HFFc6 (cell line): ENCODE results near the gene RPS6KA2. TPM values are rescaled to one million over a fixed set of nuclear protein-coding genes. Genes with fewer than 3 reads are reported as not detected.
A peak's percentile ranks its signal among the peaks of the same experiment; 100 is the strongest.

Experiments used
- DNase-seq: peaks from one replicate; pipeline ENCODE4 v3.0.0-alpha.2; 2018
- H3K27ac Mint-ChIP-seq: 2 replicates; pipeline ENCODE4 v1.8.0; 2020; ENCODE audit warnings: mild to moderate bottlenecking, mixed read lengths
- H3K27me3 Mint-ChIP-seq: 2 replicates; pipeline ENCODE4 v1.8.0; 2021; ENCODE audit warnings: mild to moderate bottlenecking, moderate library complexity, mixed read lengths; ENCODE audit not compliant: insufficient read depth
- H3K36me3 Mint-ChIP-seq: 2 replicates; pipeline ENCODE4 v1.8.0; 2021; ENCODE audit warnings: low read depth, mixed read lengths
- H3K4me1 Mint-ChIP-seq: 2 replicates; pipeline ENCODE4 v1.8.0; 2020; ENCODE audit warnings: low read depth, mixed read lengths
- H3K4me3 Mint-ChIP-seq: 2 replicates; pipeline ENCODE4 v1.8.0; 2020; ENCODE audit warnings: mild to moderate bottlenecking, moderate library complexity, mixed read lengths
- H3K9me3 Mint-ChIP-seq: 2 replicates; pipeline ENCODE4 v1.8.0; 2020; ENCODE audit warnings: mild to moderate bottlenecking, mixed read lengths
- total RNA-seq, 6 experiments: library from RNA; stranded (reverse); fragmentation: NEBNext Ultra II Directional; extraction: Animal tissue kit (Norgen Biotek cat#: 25700); gene quantifications; 2 replicates in 1 of 6; 3 replicates in 5 of 6; pipeline ENCODE4 v1.2.3, GENCODE V29; 2021
- TF ChIP-seq, protein P1 (sequence below): fragments of 200-600 bp; sonication (generic); IDR thresholded peaks from 2 replicates; pipeline ENCODE4 v1.5.0; 2021; ENCODE audit warnings: antibody characterized with exemption, mild to moderate bottlenecking

Gene RPS6KA2
- total RNA-seq, 6 experiments from 2014 or later = 10.1 to 13.9 (median 11.9) TPM

DNA sequence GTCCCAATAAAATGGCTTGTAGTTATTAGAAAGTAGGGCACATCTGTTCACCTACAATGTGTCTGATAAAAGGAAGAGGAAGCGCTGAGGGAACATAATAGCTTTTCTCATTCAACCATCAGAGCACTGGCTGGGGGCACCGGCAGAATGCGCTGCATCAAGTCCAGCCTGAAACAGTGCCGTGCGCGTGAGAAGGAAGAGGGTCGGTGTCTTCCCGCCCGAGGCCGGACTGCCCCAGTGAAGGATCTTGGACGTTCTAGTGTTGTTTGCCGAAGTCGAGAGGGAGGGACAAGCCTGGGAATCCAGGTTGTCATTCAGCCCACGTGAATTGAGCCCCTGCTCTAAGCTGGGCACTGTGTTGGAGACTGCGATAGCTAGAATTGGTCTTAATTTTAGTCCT lies 182.6 kb downstream of the RPS6KA2 start:
- H3K27ac Mint-ChIP-seq = no peak overlapping the region
- H3K4me3 Mint-ChIP-seq = no peak overlapping the region
- DNase-seq = no peak
- H3K4me1 Mint-ChIP-seq = no peaks in the 10 kb centered on the region
- TF ChIP-seq, protein P1, sequence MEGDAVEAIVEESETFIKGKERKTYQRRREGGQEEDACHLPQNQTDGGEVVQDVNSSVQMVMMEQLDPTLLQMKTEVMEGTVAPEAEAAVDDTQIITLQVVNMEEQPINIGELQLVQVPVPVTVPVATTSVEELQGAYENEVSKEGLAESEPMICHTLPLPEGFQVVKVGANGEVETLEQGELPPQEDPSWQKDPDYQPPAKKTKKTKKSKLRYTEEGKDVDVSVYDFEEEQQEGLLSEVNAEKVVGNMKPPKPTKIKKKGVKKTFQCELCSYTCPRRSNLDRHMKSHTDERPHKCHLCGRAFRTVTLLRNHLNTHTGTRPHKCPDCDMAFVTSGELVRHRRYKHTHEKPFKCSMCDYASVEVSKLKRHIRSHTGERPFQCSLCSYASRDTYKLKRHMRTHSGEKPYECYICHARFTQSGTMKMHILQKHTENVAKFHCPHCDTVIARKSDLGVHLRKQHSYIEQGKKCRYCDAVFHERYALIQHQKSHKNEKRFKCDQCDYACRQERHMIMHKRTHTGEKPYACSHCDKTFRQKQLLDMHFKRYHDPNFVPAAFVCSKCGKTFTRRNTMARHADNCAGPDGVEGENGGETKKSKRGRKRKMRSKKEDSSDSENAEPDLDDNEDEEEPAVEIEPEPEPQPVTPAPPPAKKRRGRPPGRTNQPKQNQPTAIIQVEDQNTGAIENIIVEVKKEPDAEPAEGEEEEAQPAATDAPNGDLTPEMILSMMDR = no peak
- no peaks in the 10 kb centered on the region for H3K36me3 Mint-ChIP-seq
- H3K27me3 Mint-ChIP-seq = peaks cover 2% of the 10 kb centered on the region
- H3K9me3 Mint-ChIP-seq = no peaks in the 10 kb centered on the region

DNA sequence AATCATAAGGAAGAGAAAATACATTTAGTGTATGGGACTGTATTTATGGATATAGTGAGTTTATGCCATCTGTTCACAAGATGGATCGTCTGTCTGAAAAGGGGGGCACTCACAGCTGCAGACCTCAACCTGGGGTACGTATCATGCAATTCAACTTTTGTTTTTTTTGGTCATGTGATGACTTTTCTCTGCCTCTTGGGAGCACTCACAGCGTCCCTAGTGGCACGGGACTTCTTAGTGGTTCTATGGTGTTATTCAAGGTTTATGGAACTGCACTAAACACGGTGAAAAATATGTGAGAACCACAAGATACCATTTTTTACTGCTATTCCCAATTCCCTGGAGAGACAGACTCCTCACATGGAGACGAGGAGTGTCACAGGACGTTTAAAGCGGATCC lies 183.9 kb downstream of the RPS6KA2 start:
- TF ChIP-seq, protein P1 = peak; percentile 49
- H3K9me3 Mint-ChIP-seq = no peaks in the 10 kb centered on the region
- no peaks in the 10 kb centered on the region for H3K36me3 Mint-ChIP-seq
- H3K27me3 Mint-ChIP-seq = peaks cover 4% of the 10 kb centered on the region
- no peak overlapping the region for H3K4me3 Mint-ChIP-seq
- no peak for DNase-seq
- H3K4me1 Mint-ChIP-seq = no peaks in the 10 kb centered on the region
- H3K27ac Mint-ChIP-seq = no peak overlapping the region

DNA sequence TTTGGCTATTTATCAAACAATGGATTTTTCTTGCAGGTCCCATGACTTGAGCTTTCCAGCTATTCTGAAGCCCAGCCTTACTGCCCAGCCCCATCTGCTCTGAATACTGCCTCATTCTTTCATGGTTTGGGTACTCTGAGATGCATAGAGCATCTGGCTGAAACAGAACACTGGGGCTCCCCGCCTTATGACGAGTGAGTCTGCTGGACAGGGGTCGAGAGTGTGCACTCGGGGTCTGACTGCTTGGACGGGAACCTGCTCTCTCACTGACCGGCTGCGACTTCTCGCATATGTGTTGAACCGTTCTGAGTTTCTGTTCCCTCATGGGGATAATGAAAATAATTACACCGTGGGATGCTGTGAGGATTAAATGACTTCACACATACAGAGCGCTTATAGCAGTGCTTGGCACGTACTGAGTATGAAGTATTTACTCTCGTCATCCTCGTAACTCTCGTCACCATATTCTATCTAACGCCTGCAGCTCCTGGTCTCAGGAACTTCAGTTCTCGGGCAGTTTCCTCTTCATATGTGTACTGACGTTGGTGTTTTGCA lies 184.8 kb downstream of the RPS6KA2 start:
- TF ChIP-seq, protein P1 = no peak
- no peaks in the 10 kb centered on the region for H3K36me3 Mint-ChIP-seq

DNA sequence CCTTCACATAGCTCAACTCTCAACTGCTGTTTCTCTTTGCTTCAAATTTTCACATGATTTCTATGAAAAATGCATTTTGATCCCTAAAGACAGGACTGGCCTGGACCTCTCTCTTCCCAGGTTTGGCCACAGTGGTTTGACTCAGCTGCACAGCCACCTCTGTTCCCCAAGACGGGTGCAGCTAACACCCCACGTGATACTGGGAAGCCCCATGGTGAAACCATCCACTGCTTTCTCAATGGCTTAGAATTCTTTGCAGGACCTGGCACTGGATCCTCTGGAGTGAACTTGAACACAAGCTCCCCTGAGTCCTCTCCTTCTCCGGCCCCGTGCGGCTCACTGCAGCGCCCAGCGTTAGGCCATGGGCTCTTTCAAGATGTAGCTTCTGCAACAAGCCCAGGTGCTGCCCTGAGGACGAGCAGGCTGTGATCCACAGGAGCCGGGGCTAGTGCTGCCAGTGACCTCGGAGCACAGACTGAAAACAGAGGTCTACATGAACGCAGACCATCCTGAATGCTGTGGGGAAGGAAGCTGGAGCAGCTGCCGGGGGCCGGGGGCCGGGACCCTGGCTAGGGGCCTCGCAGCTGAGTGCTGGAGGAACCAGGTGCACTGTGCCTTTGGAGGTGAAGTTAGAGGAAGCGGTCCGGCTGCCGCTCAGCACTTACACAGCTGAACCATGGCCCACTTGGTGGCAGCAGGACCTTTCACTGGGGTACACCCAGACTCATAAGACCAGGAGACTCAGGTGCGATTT lies 185.5 kb downstream of the RPS6KA2 start:
- Mint-ChIP-seq H3K27ac (no peak overlapping the region), H3K36me3 (no peaks in the 10 kb centered on the region)
- TF ChIP-seq, protein P1 = no peak

More for the DNA sequence above, 184.8 kb downstream of the RPS6KA2 start:
- no peaks in the 10 kb centered on the region for H3K9me3 Mint-ChIP-seq
- no peak for DNase-seq
- no peaks in the 10 kb centered on the region for H3K4me1 Mint-ChIP-seq
- no peak overlapping the region for H3K27ac Mint-ChIP-seq
- peaks cover 4% of the 10 kb centered on the region for H3K27me3 Mint-ChIP-seq
- H3K4me3 Mint-ChIP-seq = no peak overlapping the region

DNA sequence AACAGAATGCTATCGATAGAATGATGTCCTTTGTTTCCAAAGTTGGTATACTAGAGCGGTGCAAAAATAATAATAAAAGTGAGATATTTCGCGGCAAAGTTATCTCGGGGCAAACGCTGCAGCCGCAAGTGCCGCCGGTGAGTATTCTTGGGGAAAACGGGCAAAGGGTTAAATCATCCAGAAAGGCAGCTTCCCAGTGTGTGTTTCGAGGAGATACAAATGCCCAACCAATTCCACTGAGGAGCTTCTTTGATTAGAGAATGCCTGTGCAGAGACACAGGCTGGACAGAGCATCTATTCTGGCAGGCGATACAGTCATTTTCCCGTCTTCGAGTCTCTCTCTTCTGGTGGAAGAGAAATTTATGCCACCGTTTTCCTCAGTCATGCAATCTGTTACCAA lies 186.3 kb downstream of the RPS6KA2 start:
- no peak for DNase-seq
- TF ChIP-seq, protein P1 = no peak
- Mint-ChIP-seq H3K36me3 (no peaks in the 10 kb centered on the region), H3K9me3 (no peaks in the 10 kb centered on the region), H3K4me3 (no peak overlapping the region), H3K4me1 (no peaks in the 10 kb centered on the region), H3K27me3 (peaks cover 4% of the 10 kb centered on the region), H3K27ac (no peak overlapping the region)

More for the DNA sequence above, 185.5 kb downstream of the RPS6KA2 start:
- Mint-ChIP-seq H3K4me3 (no peak overlapping the region), H3K9me3 (no peaks in the 10 kb centered on the region), H3K4me1 (no peaks in the 10 kb centered on the region), H3K27me3 (peaks cover 4% of the 10 kb centered on the region)
- no peak for DNase-seq
